Heart left ventricle (tissue), 13 donors: ENCODE results near the gene PDZD11.

Experiments used
- POLR2A ChIP-seq, 2 donors: fragments of 450-650 bp; IDR thresholded peaks; one replicate each; pipeline ENCODE4 v1.6.1; 2017; ENCODE audit warnings: antibody characterized with exemption in 2 of 2, mild to moderate bottlenecking in 2 of 2, moderate library complexity in 2 of 2
- TF ChIP-seq, protein P1 (sequence below), 12 donors: fragments of 200-600 bp; sonication (generic) in 4 of 12; IDR thresholded peaks; one replicate each; pipeline versions ENCODE4 v1.5.0 to v1.8.0; 2018 to 2022; ENCODE audit warnings: antibody characterized with exemption in 12 of 12, mild to moderate bottlenecking in 5 of 12
- donor health status: ischemic (EF 13 %, LVEDD 7.1; RV severe dilation, severe dysfunction).
- donor health status: DM: no; HTN: yes; CAD: no.
- donor health status: DM: no; HTN: no; CAD: no.
- donor health status: ischemic (EF 25% LVEDD 6.9; RV normal size, moderate dysfunction).
- donor health status: ischemic (EF 25% LVEDD 5.7; RV mildly dilated, moderate dysfunction).
- donor health status: ischemic (EF 35%, LVEDD 5.7; RV mildly dilated, moderate dysfunction).
- donor health status: nonischemic (EF 11% LVEDD 7.7; RV severe dilation, severe dysfunction).
- donor health status: DM: yes; HTN: yes; CAD: no.
- donor health status: PGD.
- donor health status: ischemic (EF 29% LVEDD 5.4; RV normal size, mild dysfunction).
- donor health status: nonischemic (EF 23%, LVEDD 6.1; RV moderate dilation, normal function).

DNA sequence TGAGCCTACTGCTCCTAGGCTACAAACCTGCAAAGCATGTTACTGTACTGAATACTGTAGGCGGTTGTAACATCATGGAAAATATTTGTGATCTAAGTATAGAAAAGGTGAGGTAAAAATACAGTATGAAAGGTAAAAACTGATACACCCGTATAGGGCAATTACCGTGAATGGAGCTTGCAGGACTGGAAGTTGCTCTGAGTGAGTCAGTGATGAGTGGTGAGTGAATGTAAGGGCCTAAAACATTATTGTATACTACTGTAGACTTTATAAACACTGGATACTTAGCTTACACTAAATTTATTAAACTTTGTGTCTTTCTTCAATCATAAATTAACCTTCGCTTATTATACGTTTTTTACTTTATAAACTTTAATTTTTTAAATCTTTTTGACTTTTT is 3.9 kb upstream of the PDZD11 start:
- TF ChIP-seq POLR2A (IDR thresholded peaks at IDR 0.05), result no peak
- TF ChIP-seq, protein P1, sequence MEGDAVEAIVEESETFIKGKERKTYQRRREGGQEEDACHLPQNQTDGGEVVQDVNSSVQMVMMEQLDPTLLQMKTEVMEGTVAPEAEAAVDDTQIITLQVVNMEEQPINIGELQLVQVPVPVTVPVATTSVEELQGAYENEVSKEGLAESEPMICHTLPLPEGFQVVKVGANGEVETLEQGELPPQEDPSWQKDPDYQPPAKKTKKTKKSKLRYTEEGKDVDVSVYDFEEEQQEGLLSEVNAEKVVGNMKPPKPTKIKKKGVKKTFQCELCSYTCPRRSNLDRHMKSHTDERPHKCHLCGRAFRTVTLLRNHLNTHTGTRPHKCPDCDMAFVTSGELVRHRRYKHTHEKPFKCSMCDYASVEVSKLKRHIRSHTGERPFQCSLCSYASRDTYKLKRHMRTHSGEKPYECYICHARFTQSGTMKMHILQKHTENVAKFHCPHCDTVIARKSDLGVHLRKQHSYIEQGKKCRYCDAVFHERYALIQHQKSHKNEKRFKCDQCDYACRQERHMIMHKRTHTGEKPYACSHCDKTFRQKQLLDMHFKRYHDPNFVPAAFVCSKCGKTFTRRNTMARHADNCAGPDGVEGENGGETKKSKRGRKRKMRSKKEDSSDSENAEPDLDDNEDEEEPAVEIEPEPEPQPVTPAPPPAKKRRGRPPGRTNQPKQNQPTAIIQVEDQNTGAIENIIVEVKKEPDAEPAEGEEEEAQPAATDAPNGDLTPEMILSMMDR (IDR thresholded peaks at IDR 0.05), result no peak
